Neural progenitor cell (in vitro differentiated cells): ENCODE data around the gene ZNF627.

Source experiments
- CTCF ChIP-seq: fragments of 200-600 bp; sonication (generic); IDR thresholded peaks from 2 replicates; pipeline ENCODE4 v1.5.1; 2017; ENCODE audit warnings: antibody characterized with exemption, mild to moderate bottlenecking
- EZH2phosphoT487 ChIP-seq: fragments of 200-600 bp; sonication (generic); IDR thresholded peaks from 2 replicates; pipeline ENCODE4 v1.6.1; 2017; ENCODE audit warnings: antibody characterized with exemption

- no peak for TF ChIP-seq EZH2phosphoT487
- TF ChIP-seq CTCF: peak; percentile 31
Observed at GRCh38 chr19:11558881-11559828, 38.1 kb upstream of the ZNF627 start, which contains the start of gene ELOF1.
